ENCODE results near the gene PTPRB. TPM values are rescaled to one million over a fixed set of nuclear protein-coding genes. Genes with fewer than 3 reads are reported as not detected.

Gene PTPRB
- total RNA-seq, 2 donors from 2014 or later = not detected

DNA sequence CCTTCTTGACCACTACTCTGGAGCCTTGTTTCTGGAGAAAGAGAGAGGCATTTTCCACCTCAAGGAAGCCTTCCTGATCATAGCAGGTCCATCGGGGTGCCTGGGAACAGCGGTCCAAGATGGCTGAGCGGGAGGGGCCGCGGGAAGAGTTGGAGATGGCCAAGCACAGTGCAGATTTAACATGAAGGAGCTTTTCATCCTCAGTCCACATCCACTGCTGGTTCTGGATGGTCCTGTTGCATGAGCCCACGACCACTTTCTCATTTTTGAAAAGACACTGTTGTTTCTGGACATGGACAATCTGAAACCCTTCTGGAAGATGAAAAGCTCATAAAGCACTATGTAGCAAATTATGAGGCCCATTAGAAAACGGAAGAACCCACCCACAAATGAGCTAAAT is 1.5 kb downstream of the PTPRB start:
- Mint-ChIP-seq H3K4me3 (no peak overlapping the region), H3K27me3 (ENCODE audit: low read depth) (no peaks in the 10 kb centered on the region), H3K9me3 (no peaks in the 10 kb centered on the region), H3K36me3 (ENCODE audit: insufficient read depth in 2 of 2) (no peaks in the 10 kb centered on the region), H3K4me1 (ENCODE audit: low read depth) (no peaks in the 10 kb centered on the region), H3K27ac (no peak overlapping the region)
- no peak for DNase-seq
- ATAC-seq (replicated peaks in 1 of 2) = no peak

DNA sequence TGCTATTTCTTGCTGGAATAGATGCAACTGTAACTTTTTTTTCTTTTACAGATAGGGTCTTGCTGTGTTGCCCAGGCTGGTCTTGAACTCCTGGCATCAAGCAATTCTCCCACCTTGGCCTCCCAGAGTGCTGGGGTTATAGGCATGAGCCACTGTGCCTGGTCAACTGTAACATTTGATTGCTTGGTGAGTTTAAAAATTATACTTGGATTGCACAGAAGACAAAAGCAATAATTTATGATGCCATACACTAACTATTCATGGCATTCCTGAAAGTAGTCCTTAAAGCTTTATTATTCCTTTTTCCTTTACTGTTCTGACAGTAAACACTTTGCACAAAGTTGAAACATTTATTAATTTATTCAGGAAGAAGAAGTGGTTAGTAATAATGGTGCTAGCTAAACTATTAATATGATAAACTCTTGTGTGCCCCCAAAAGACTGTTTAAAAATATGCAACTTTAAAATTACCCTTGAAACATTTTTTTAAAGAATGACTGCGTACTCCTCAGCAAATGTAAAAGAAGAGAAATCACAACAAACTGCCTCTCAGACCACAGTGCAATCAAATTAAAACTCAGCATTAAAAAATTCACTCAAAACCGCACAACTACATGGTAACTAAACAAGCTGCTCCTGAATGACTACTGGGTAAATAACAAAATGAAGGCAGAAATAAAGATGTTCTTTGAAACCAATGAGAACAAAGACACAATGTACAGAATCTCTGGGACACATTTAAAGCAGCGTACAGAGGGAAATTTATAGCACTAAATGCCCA is 8.3 kb downstream of the PTPRB start:
- H3K27me3 Mint-ChIP-seq (ENCODE audit: low read depth) = no peaks in the 10 kb centered on the region

GRCh38 chr12:70627677-70628076 is 9.6 kb downstream of the PTPRB start:
- Mint-ChIP-seq H3K36me3 (ENCODE audit: insufficient read depth in 2 of 2) (no peaks in the 10 kb centered on the region), H3K27me3 (ENCODE audit: low read depth) (no peaks in the 10 kb centered on the region), H3K4me1 (ENCODE audit: low read depth) (no peaks in the 10 kb centered on the region), H3K4me3 (no peak overlapping the region), H3K9me3 (peaks cover 3 to 5% of the 10 kb centered on the region in 2 donors), H3K27ac (no peak overlapping the region)
- ATAC-seq (replicated peaks in 1 of 2) = no peak
- no peak for DNase-seq

More for the DNA sequence above, 8.3 kb downstream of the PTPRB start:
- Mint-ChIP-seq H3K27ac (no peak overlapping the region), H3K4me1 (ENCODE audit: low read depth) (no peaks in the 10 kb centered on the region), H3K4me3 (no peak overlapping the region), H3K36me3 (ENCODE audit: insufficient read depth in 2 of 2) (no peaks in the 10 kb centered on the region), H3K9me3 (peaks cover 3 to 5% of the 10 kb centered on the region in 2 donors)
- ATAC-seq (replicated peaks in 1 of 2) (no peak), DNase-seq (no peak)

DNA sequence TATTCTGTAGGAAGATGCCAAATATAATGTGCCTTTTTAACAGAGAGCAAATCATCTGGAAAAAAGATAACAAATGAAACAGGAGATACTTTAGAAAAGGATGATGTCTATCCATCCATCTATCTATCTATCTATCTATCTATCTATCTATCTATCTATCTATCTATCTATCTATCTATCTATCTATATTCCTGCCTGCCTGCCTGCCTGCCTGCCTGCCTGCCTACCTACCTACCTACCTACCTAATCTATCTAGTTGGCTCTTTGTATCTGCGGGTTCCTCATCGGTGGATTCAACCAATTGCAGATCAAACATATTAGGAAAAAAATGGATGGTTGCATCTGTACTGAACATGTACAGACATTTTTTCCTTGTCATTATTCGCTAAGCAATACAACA is 11.0 kb downstream of the PTPRB start:
- peaks cover 3 to 5% of the 10 kb centered on the region in 2 donors for H3K9me3 Mint-ChIP-seq
- H3K4me1 Mint-ChIP-seq (ENCODE audit: low read depth) = no peaks in the 10 kb centered on the region
- H3K36me3 Mint-ChIP-seq (ENCODE audit: insufficient read depth in 2 of 2) = no peaks in the 10 kb centered on the region
- DNase-seq (no peak), ATAC-seq (replicated peaks in 1 of 2) (no peak)
- H3K27me3 Mint-ChIP-seq (ENCODE audit: low read depth) = no peaks in the 10 kb centered on the region
- no peak overlapping the region for H3K27ac Mint-ChIP-seq
- no peak overlapping the region for H3K4me3 Mint-ChIP-seq

- Mint-ChIP-seq H3K4me3 (no peak overlapping the region), H3K36me3 (ENCODE audit: insufficient read depth in 2 of 2) (no peaks in the 10 kb centered on the region), H3K4me1 (ENCODE audit: low read depth) (no peaks in the 10 kb centered on the region), H3K27me3 (ENCODE audit: low read depth) (no peaks in the 10 kb centered on the region), H3K27ac (no peak overlapping the region), H3K9me3 (no peaks in the 10 kb centered on the region)
- DNase-seq (no peak), ATAC-seq (replicated peaks in 1 of 2) (no peak)
These were observed 17.6 kb downstream of the PTPRB start for GRCh38 chr12:70619471-70620152.

DNA sequence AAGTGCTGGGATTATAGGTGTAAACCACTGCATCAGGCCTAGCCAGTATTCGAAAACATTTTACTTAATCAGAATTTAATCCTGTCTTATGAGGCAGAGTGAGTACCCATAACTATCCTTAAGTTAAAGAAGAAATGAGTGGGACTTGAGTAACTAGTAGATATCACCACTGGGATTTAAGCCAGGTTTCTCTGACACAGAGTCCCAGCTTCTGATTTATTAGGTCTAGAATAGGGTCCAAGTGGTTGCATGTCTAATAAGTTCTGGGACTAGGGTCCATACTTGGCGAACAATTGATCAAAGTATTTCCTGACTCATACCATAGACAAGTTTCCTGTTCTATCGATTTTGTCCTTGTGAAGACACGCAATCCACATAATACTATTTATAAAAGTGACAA is 18.9 kb downstream of the PTPRB start:
- ATAC-seq (replicated peaks in 1 of 2) = no peak
- Mint-ChIP-seq H3K4me3 (no peak overlapping the region), H3K36me3 (ENCODE audit: insufficient read depth in 2 of 2) (no peaks in the 10 kb centered on the region), H3K9me3 (no peaks in the 10 kb centered on the region), H3K4me1 (ENCODE audit: low read depth) (no peaks in the 10 kb centered on the region), H3K27me3 (ENCODE audit: low read depth) (peaks cover 7% of the 10 kb centered on the region), H3K27ac (no peak overlapping the region)
- no peak for DNase-seq

GRCh38 chr12:70617450-70617849 is 19.8 kb downstream of the PTPRB start:
- no peak overlapping the region for H3K27ac Mint-ChIP-seq
- H3K36me3 Mint-ChIP-seq (ENCODE audit: insufficient read depth in 2 of 2) = no peaks in the 10 kb centered on the region
- H3K4me3 Mint-ChIP-seq = no peak overlapping the region
- H3K9me3 Mint-ChIP-seq = no peaks in the 10 kb centered on the region
- no peaks in the 10 kb centered on the region for H3K4me1 Mint-ChIP-seq (ENCODE audit: low read depth)
- ATAC-seq (replicated peaks in 1 of 2) (no peak), DNase-seq (no peak)
- peaks cover 11% of the 10 kb centered on the region for H3K27me3 Mint-ChIP-seq (ENCODE audit: low read depth)

GRCh38 chr12:70615174-70615866 is 21.9 kb downstream of the PTPRB start:
- H3K4me1 Mint-ChIP-seq (ENCODE audit: low read depth) = peaks cover 3% of the 10 kb centered on the region

DNA sequence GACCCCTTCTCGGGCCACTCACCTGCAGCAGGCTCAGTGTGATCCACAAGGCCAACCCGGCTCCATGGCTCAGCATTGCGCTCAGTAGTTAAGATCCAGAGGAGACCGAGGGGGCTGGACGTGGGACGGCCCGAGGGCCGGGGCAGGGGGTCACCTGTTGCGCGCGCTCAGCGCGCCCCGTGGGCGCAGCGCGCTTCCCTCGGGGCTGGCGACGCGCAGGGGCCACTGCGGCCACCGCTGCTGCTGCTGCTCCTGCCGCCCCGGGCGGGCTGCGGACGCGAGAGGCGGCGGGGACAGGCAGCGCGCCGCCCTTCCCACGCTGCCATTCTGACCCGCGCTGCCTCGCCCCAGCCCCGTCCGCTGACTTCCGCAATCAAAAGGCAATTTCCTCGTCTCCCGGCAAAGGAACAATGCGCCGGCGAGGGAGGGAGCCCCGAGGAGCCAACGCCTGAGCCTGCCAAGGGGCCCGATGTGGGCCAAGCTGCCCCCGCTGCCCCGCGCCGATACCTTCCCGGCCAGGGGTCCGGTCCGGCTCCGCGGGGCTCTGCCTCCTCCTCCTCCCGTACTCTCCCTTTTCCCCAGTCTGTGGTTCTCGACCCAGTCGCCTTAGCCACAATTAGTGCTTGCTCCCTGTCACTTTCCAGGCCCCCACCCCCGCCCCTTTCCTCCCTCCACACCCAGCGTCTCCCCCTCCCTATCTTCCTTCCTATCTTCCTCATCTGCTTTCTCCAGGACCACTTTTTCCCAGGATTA is 27.3 kb downstream of the PTPRB start:
- Mint-ChIP-seq H3K27ac (no peak overlapping the region), H3K36me3 (ENCODE audit: insufficient read depth in 2 of 2) (peaks cover 0 to 4% of the 10 kb centered on the region in 2 donors), H3K9me3 (no peaks in the 10 kb centered on the region), H3K4me3 (peak overlapping the region; percentile 59 to 62), H3K4me1 (ENCODE audit: low read depth) (peaks cover 5% of the 10 kb centered on the region), H3K27me3 (ENCODE audit: low read depth) (peaks cover 50% of the 10 kb centered on the region)
- DNase-seq = peak; percentile 1
- peak; percentile 22 to 42 for ATAC-seq (replicated peaks in 1 of 2)

More at GRCh38 chr12:70615174-70615866, 21.9 kb downstream of the PTPRB start:
- ATAC-seq (replicated peaks in 1 of 2) = no peak
- Mint-ChIP-seq H3K36me3 (ENCODE audit: insufficient read depth in 2 of 2) (peaks cover 0 to 3% of the 10 kb centered on the region in 2 donors), H3K27me3 (ENCODE audit: low read depth) (peaks cover 24% of the 10 kb centered on the region), H3K27ac (no peak overlapping the region), H3K4me3 (no peak overlapping the region), H3K9me3 (no peaks in the 10 kb centered on the region)
- no peak for DNase-seq

DNA sequence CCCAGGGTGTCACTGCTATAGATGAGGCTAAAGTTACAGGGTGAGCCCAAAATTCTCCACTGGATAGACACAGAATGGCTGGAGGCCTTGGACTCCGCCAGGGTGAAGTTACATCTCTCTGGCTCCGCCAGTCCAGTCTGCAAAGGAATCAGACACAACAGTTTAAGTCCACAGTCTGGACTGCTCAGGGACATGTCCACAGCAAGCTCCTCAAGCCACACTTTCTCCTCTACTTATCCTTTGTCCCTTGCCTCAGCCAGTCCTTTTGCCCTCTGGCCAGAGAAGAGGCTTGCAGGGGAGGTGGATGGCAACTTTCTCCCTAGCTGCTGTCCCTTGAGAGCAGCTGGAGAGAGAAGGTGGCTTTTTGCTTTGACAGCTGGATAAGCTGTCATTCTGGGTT is 28.0 kb downstream of the PTPRB start:
- peaks cover 0 to 1% of the 10 kb centered on the region in 2 donors for H3K9me3 Mint-ChIP-seq
- no peak overlapping the region for H3K27ac Mint-ChIP-seq
- DNase-seq (no peak), ATAC-seq (replicated peaks in 1 of 2) (no peak)
- H3K36me3 Mint-ChIP-seq (ENCODE audit: insufficient read depth in 2 of 2) = peaks cover 0 to 4% of the 10 kb centered on the region in 2 donors
- H3K4me1 Mint-ChIP-seq (ENCODE audit: low read depth) = peaks cover 5% of the 10 kb centered on the region
- H3K4me3 Mint-ChIP-seq = peak overlapping the region; percentile 20 to 62
- peaks cover 50% of the 10 kb centered on the region for H3K27me3 Mint-ChIP-seq (ENCODE audit: low read depth)

DNA sequence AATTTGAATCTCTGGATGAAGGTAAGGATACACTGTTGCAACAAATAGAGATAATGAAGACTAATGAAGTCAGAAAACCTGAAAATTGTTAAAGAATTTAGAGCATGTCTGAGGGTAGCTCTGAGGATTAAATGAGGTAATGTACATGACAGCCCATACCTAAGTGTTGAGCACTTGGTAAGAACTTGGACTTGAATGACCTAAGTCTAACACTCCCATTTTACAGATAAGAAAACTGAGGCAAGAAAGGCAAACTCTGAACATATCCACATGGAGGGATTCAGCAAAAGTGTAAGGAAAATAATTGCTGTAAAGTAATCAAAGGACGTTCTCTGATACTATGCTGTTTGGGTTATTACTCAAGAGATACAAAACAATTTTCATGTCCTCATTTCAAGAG is 29.0 kb downstream of the PTPRB start:
- Mint-ChIP-seq H3K27me3 (ENCODE audit: low read depth) (peaks cover 41% of the 10 kb centered on the region), H3K36me3 (ENCODE audit: insufficient read depth in 2 of 2) (peaks cover 0 to 4% of the 10 kb centered on the region in 2 donors), H3K27ac (no peak overlapping the region), H3K4me3 (no peak overlapping the region), H3K4me1 (ENCODE audit: low read depth) (peaks cover 5% of the 10 kb centered on the region), H3K9me3 (peaks cover 0 to 1% of the 10 kb centered on the region in 2 donors)
- DNase-seq (no peak), ATAC-seq (replicated peaks in 1 of 2) (no peak)

DNA sequence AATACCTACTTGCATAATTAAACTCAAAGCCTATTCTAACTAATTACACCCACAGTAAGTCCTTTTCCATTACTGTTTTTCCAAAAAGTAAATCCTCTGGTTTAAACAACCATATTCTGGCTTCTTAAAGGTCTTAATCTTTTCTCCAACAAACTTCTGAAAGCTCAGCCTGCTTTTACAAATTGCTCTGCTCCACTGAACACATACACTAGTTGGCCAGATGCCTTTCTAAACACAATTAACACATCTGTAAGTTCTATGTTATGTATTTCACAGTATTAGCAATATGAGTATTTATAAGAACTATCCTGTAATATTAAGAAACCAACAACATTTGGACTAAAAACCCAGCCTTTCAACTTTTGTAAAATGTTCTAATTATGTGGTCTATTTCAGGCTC is 30.1 kb downstream of the PTPRB start:
- Mint-ChIP-seq H3K27me3 (ENCODE audit: low read depth) (peaks cover 39% of the 10 kb centered on the region), H3K4me1 (ENCODE audit: low read depth) (peaks cover 5% of the 10 kb centered on the region), H3K36me3 (ENCODE audit: insufficient read depth in 2 of 2) (peaks cover 0 to 4% of the 10 kb centered on the region in 2 donors), H3K9me3 (peaks cover 0 to 1% of the 10 kb centered on the region in 2 donors), H3K4me3 (no peak overlapping the region), H3K27ac (no peak overlapping the region)
- ATAC-seq (replicated peaks in 1 of 2) = no peak
- DNase-seq = no peak
